GM12892 (cell line): ENCODE data around the gene LKAAEAR1.

Experiments used
- POLR2A ChIP-seq: IDR thresholded peaks from 2 replicates; pipeline ENCODE4 v1.6.1; 2011; ENCODE audit warnings: low read depth, low read length, control low read depth
- POLR2AphosphoS5 ChIP-seq: IDR thresholded peaks from 2 replicates; pipeline ENCODE4 v1.6.1; 2011; ENCODE audit warnings: low read depth, low read length, control low read depth
- TAF1 ChIP-seq: IDR thresholded peaks from 2 replicates; pipeline ENCODE4 v1.6.1; 2011; ENCODE audit warnings: low read depth, mild to moderate bottlenecking, control low read depth, low read length, borderline replicate concordance

DNA sequence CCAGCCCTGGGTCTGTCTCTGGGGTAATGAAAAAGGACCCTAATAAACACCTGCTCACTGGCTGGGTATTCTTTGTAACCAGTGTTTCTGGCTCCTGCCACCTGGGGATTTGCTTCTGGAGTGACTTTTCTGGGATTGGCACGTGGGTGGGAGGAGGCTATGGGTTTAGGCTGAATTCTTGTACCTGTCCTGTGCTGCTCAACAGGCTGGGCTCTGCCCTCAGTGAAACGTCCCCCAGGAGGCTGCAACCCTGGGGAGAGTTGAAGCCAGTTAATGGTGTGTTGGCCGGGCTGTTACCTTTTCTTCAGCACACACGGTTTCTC, 16.3 kb upstream of the LKAAEAR1 start:
- no peak for TF ChIP-seq POLR2A
- TF ChIP-seq POLR2AphosphoS5: no peak
- TF ChIP-seq TAF1: no peak
